GM12873 (cell line): ENCODE results near the gene ATP5MC2.

Source experiments
- TF ChIP-seq, protein P1 (sequence below): IDR thresholded peaks from 2 replicates; pipeline ENCODE4 v1.5.1; 2012; ENCODE audit warnings: low read depth, mild to moderate bottlenecking, moderate library complexity, low read length, control low read depth; ENCODE audit not compliant: insufficient read depth; ENCODE audit errors: missing control alignments

The ATP5MC2 gene

DNA sequence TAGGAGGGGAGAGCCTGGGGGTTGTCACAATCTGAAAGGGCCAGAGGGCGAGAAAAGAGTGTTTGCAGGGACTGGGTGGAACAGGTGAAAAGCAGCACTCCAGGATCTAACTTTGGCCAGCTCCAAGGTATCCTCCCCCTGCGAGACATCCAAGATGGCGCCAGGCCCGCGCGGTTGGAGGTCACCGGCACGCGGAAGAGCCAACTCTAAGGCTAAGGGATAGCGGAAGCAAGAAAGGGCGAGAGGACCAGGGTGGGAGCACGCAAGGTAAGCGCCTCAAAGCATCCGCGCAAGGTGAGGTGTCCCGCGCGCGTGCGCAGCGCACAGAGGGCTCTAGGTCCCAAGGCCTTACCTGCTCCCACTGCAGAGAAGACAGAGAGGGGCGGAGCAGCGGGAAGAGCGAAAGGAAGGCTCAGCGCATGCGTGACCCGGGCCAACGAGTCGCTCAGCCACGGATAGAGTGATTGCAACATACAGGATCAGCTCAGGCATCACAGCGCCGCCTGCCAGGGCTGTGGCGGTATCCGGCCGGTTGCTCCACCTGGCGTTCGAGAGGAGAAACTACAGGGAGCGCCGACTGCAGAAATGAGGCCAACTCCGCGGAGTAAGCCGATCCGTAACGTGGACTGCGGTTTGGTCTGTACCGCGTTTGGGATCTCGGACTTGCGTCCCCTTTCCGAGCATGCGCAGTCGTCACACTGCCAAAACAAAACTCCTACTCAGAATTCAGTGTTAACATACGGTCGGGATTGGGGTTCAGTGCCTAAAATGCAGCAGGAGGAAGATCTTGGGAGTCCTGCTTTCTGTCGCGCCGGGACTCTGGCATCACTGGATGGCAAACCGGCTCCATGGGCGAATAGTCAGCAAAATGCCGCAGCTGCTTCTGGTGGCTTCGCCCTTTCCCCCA, at the start of gene ATP5MC2:
Gene ATP5MC2, minus strand, starts transcription at position 383 of the 907 bp plus-strand sequence. CDS start 3,469 bp downstream, outside the sequence.
- TF ChIP-seq, protein P1, sequence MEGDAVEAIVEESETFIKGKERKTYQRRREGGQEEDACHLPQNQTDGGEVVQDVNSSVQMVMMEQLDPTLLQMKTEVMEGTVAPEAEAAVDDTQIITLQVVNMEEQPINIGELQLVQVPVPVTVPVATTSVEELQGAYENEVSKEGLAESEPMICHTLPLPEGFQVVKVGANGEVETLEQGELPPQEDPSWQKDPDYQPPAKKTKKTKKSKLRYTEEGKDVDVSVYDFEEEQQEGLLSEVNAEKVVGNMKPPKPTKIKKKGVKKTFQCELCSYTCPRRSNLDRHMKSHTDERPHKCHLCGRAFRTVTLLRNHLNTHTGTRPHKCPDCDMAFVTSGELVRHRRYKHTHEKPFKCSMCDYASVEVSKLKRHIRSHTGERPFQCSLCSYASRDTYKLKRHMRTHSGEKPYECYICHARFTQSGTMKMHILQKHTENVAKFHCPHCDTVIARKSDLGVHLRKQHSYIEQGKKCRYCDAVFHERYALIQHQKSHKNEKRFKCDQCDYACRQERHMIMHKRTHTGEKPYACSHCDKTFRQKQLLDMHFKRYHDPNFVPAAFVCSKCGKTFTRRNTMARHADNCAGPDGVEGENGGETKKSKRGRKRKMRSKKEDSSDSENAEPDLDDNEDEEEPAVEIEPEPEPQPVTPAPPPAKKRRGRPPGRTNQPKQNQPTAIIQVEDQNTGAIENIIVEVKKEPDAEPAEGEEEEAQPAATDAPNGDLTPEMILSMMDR = peak; percentile 100

DNA sequence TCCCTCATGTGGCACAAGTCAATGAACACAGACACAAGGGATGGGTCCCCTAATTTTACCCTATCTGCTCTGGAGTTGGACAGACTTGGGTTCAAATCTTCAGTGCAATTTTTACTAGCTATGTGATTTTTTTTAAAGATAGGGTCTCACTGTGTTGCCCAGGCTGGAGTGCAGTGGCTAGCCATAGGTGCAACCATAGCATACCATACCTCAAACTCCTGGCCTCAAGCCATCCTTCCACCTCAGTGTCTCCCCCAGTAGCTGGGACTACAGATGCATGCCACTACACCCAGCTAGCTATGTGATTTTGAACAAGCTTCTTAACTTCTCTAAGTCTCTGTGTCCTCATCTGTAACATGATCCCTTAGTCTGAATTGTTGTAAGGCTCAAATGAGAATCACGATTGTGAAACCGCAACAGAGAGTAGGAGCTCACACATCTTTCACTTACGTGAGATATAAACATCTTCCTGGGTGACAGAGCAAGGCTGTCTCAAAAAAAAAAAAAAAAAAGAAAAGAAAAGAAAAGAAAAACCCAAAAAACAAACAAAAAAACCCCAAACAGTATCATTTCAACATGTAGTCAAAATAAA, 46.7 kb upstream of the ATP5MC2 start:
- TF ChIP-seq, protein P1 = no peak

DNA sequence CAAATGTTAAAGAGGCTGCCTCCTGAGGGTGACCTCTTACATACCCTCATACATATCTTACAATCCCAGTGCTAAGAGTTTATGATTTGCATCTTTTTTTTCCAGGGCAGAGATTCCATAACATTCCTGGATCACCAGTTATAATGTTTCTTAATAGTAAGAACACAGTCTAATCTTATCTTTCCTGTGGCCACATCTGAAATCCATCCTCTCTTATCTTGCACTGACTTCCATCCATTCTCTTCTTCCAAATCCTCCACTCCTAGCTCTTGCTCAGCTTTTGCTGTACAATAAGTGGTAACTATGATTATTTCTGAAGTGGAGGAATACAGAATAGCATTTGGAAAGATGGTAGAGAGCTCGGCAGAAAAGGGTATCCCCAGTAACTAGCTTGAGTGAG, 45.1 kb upstream of the ATP5MC2 start:
- TF ChIP-seq, protein P1 = no peak

DNA sequence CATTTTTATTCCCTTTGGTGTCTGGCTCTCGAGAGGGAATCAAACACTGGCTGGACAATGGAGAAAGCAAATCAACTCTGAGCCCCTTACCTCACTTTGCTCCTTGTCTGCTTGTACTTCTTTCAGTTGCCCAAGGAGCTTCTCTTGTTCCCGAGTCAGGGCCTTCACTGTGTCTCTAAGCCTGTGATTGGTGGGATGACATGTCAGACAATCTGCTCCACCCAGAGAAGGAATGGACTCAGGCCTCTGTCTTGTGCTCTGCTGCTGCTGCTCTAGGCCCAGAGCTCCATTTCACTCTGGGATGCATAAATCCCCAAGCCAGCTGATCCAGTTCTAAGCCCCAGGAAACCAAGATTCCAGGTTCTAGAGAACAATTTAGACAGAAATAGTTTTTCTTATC, 43.8 kb upstream of the ATP5MC2 start:
- TF ChIP-seq, protein P1 = no peak

- TF ChIP-seq, protein P1 = no peak
These were observed 41.4 kb upstream of the ATP5MC2 start for GRCh38 chr12:53717319-53717718.

GRCh38 chr12:53714004-53714403, 38.1 kb upstream of the ATP5MC2 start:
- TF ChIP-seq, protein P1 = no peak

GRCh38 chr12:53713516-53713915, 37.6 kb upstream of the ATP5MC2 start:
- TF ChIP-seq, protein P1 = no peak
